Endometrium (tissue), 2 donors: ENCODE results near the gene CDYL2.
A peak's percentile ranks its signal among the peaks of the same experiment; 100 is the strongest.
"Not testable (repeated sequence)": the region's sequence is repeated elsewhere in the genome, so short reads cannot be mapped to it uniquely, and the experiment has no call there.

Experiments used
- FAIRE-seq: peaks from 2 replicates; lab custom pipeline; 2012; peaks lifted over from hg19 to GRCh38; lab: Jason Lieb, UNC
- donor health status: control.
- donor health status: control.

Gene CDYL2

DNA sequence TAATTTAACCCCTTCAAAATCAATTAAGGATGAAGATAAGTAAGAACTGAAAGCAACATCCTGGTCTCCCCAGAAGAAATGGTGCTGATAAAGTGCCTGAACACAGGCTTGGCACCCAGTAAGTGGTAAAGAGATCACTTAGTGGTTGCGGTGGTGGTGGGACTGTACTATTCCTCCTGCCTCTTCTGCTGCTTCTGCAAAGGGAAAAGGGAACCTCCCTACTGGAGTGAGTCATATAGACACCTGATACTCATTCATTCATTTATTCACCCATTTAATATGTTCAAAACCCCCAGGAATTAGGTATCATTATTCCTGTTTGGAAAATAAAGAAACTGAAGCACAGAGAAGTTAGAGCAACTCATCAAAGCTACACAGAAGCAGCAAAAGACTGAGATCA is 60.6 kb downstream of the CDYL2 start:
- FAIRE-seq: no peak

- no peak for FAIRE-seq
Observed at GRCh38 chr16:80743273-80743672, 61.1 kb downstream of the CDYL2 start.

DNA sequence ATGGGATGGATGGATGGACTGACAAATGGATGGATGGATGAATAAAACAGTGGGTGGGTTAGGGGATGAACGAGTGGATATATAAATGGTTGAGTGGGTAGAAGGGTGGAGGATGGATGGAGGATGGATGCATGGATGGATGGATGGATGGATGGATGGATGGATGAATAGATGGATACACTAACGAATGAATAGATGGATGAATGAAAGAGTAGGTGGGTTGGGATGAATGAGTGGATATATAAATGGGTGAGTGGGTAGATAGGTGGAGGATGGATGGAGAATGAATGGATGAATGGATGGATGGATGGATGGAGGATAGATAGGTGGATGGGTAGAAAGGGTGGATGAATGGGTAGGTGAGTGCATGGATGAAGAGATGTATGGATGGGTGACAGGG is 62.1 kb downstream of the CDYL2 start:
- no peak for FAIRE-seq

DNA sequence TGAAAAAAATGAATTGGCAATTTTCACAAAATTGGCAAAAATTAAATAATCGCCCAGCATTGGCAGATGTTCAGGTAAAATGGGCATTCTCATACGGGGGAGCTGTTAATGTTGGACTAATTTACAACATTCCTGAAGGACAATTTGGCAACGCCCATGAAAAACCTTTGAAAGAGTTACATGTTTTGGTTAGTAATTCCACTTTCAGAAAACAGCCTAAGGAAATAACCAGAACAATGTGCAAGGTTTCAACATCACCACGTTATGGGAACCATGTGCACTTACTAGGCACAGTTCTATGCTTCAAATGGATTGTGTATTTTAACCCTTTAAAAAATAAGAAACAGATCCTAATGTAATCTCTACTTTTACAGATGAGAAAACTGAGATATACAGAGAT is 62.7 kb downstream of the CDYL2 start:
- FAIRE-seq: peak; percentile 33

GRCh38 chr16:80739523-80739922 is 64.9 kb downstream of the CDYL2 start:
- FAIRE-seq: no peak

DNA sequence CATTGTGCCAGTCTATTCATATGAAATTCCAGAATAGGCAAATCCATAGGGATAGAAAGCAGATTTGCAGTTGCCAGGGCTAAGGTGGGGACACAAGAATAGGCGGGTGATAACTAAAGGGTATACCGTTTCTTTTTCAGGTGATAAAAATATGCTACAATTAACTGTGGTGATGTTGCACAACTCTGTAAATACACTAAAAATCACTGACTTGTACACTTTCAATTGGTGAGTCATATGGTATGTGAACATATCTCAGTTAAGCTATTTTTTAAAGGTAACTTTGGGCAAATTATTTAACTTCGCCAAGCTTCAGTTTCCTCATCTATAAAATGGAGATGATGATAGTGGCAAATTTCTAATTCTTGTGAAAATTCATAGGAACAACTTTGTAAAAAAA is 65.9 kb downstream of the CDYL2 start:
- FAIRE-seq: no peak

DNA sequence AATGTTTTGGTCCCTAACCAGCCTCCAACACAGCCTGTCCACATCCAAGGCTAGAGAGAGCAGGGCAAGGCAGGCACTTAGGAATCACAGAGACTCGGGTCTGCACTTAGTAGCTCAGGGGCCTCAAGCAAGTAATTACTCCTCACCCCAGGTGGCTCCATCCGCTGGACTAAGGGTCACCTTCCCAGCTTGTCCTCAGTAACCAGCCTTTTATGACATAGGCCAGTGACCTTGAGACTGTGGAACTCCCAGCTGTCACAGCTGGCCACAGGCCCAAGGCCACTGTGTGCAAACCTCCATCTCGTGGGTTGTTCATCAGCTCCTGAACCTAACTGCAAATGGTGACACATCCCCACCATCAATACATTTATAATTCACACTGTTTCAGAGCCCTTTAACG is 68.6 kb downstream of the CDYL2 start:
- FAIRE-seq: no peak

DNA sequence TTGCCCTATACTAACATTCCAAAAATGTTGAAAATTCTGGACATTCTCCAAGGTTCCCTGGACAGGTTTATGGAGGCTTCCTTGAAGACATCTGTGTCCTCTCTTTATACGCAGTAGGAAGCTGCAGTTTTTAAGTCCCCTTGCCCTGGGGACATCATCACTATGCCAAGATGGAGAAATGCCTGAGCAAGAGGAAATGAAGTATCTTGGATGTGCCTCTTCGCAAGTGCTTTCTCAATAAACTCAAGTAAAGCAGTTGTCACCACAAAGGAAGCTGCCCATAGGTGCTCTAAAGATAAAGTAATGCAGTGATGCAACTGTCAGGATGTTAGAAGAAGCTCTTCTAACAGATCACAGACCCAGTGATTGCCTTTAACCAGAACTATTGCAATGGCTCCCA is 71.0 kb downstream of the CDYL2 start:
- no peak for FAIRE-seq

DNA sequence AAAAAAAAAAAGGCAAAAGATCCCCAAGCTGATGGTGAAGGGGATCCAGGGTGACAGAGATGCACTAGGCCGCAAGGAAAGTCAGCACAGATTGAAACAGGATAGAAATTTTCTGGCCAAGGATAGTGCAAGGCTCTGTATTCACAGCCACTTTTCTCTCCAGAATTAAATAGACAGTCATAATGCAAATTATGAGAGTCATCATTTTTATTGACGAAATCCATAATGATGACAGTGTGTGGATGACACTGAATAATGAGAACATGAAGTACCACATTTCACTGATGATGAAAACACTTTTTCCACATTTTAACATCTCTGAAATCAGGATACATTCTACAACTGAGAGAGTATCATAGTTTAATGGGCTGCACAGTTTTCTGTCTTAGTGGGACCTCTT is 72.5 kb downstream of the CDYL2 start:
- FAIRE-seq: no peak

GRCh38 chr16:80727066-80727763 is 77.2 kb downstream of the CDYL2 start:
- FAIRE-seq: not testable (repeated sequence)

DNA sequence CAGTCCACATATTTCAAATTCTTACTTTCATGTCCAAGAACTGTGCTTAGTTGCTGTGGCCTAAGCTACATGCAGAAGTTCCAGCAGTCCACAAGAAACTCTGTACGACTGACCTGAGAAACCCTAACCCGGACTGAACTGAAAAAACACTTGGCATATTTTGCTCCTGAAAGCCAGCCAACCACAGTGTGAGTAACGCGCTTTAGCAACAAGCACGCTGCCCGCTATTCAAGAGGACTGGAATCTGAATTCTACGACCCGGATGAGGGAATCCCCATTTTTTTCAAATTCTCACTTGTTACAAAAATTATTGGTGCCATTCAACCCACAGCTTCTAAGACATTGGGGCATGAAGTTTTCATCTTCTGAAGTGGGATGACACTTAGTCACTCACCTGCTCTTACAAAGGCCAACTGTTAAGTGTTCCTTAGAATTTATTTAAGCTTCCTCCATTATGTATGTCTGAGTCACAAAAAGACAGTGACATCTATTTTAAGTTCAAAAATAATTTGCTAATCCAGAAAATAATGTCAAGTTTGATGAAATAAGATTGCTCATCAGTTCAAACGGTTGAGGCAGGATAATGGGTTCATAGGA is 78.7 kb downstream of the CDYL2 start:
- FAIRE-seq: no peak

DNA sequence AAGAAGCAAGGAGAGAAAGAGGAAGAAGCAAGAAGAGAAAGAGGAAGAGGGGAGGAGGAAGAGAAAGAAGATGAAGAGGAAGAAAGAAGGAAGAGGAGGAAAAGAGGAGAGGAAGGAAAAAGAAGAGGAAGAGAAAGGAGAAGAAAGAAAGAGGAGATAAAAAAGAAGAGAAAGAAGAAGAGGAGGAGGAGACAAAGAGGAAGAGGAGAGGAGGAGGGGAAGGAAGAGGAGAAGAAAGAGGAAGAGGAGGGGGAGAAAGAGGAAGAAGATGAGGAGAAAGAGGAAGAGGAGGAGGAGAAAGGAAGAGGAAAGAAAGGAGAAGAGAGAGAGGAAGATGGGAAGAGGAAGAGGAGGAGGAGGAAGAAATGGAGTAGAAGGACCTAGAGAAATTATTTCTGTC is 80.4 kb downstream of the CDYL2 start:
- FAIRE-seq: no peak

- no peak for FAIRE-seq
Observed at GRCh38 chr16:80723091-80723490, 81.3 kb downstream of the CDYL2 start.

DNA sequence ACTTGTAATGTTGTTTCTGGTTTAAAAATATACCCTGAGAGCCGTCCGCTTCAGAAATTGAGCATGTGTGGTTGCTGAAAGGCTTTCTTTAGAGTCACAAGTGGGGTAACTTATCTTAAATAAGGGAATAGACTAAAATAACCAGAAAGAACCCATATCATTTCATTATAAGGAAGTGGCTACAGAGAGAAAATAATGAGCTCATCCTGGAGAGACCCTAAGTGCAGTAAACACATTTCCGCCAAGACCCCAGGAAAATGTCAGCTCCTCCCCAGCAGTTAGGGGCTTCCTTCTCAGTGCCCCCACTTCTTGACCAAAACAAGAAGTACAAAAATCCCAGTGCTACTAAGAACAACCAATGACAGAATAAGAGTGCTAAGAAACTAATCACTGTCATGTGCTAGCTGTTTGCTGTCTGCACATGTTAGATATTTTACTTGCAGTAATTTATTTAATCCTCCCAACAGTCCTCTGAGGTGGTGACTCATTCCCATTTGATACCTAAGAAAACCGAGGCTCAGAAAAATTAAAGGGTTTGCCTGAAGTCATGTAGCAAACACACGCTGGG is 83.5 kb downstream of the CDYL2 start:
- FAIRE-seq: no peak

DNA sequence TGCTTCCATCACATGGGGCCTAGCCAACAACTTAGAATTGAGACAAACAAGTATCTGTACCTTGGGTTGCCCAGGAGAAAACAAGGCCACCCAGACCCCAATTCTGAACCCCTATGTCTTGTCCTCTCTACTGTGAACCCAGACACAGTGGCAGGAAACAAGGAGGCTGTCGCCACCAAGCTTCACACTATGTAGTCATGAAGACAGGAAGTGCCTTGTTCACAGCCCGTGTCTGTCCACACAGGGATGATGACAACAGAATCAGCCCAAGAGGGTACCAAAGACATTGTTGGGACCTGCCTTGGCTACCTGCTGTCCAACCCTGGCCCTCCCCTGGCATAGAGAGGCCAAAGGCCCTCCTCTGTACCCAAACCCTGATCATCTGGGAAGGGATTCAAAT is 84.8 kb downstream of the CDYL2 start:
- FAIRE-seq: no peak

GRCh38 chr16:80718480-80719220 is 85.7 kb downstream of the CDYL2 start:
- FAIRE-seq: no peak

DNA sequence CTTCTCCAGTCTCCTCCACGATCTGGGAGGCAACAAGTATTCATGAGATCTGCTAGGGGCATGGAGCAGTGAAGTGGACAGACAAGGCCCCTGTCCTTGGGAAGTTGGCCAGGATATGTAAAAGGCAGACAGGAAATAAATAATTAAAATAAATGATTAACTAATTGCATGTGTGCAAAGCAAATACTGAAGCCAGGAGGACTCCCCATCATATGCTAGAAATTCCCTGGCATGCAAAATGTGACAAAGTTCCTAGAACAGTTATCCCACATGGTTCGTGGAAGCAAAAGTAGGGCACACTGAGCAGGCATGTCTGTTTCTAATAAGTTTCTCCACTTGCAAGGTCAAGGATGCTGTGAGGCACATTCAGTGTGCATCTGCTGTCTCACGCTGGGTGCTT is 86.8 kb downstream of the CDYL2 start:
- no peak for FAIRE-seq

DNA sequence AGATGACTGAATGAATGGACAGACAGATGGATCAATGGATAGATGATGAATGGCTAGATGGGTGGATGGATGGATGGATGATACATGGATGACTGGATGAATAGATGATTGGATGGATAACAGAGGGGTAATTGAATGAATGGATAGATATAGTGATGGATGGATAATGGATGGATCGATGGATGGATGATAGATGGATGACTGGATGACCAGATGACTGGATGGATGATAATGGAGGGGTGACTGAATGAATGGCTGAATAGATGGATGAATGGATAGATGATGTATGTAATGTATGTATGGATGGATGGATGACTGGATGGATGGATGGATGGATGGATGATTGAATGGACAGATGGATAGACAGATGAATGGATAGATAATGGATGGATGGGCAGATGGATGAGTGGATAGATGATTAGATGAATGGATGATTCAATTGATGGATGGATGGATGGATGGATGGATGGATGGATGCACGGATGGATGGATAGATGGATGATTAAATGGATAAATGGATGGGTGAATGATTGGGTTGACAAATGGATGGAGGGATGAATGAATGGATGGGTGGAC is 87.7 kb downstream of the CDYL2 start:
- no peak for FAIRE-seq

- FAIRE-seq: no peak
Observed at GRCh38 chr16:80711406-80711805, 93.0 kb downstream of the CDYL2 start.

- no peak for FAIRE-seq
Observed at GRCh38 chr16:80710918-80711317, 93.5 kb downstream of the CDYL2 start.

DNA sequence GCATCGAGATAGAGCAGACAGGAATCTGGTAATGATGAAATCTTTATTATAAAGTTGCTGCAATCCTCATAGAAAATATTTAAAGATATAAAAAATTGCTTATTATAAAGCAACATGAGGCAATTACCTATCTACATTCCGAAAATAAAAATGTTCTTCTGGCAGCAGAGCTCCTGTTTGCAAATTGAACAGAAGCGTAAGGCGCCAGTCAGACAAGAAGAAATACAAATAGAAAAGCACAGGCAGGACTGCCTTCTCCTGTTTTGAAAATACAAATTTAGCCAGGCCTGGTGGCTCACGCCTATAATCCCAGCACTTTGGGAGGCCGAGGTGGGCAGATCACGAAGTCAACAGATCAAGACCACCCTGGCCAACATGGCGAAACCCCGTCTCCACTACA is 95.6 kb downstream of the CDYL2 start:
- FAIRE-seq: no peak

GRCh38 chr16:80707686-80708085 is 96.7 kb downstream of the CDYL2 start:
- no peak for FAIRE-seq

DNA sequence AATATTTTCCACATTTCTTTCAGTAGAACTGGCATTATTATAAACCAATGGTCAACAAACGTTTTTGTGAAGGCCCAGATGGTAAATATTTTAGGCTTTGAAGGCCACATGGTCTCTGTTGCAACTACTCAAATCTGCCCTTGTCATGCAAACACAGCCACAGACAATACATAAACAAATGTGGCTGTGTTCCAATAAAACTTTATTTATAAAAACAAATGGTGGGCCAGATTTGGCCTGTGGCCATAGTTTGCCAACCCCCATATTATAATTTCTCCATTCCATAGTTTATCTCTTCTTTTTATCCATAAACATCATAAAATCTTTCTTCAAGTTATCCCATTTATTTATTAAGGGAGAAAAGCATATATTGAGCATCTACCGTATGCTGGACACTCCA is 98.8 kb downstream of the CDYL2 start:
- no peak for FAIRE-seq
